Parathyroid adenoma (tissue), 2 donors: ENCODE data around the gene ZSCAN22.

Experiments used
- H2AFZ ChIP-seq: fragments of 300-600 bp; sonication (generic); one replicate; pipeline ENCODE4 v1.7.0; 2017; ENCODE audit warnings: antibody characterized with exemption, mild to moderate bottlenecking
- H3K27ac ChIP-seq: fragments of 300-600 bp; sonication (generic); one replicate; pipeline ENCODE4 v1.7.0; 2017
- H3K27me3 ChIP-seq: fragments of 300-600 bp; sonication (generic); one replicate; pipeline ENCODE4 v1.7.0; 2017; ENCODE audit warnings: low read length; ENCODE audit not compliant: control insufficient read depth, insufficient read depth
- H3K36me3 ChIP-seq: fragments of 300-600 bp; sonication (generic); one replicate; pipeline ENCODE4 v1.7.0; 2017; ENCODE audit warnings: low read length; ENCODE audit not compliant: control insufficient read depth, insufficient read depth
- H3K4me1 ChIP-seq: fragments of 300-600 bp; sonication (generic); one replicate; pipeline ENCODE4 v1.7.0; 2017; ENCODE audit warnings: control low read depth
- H3K4me2 ChIP-seq: fragments of 300-600 bp; sonication (generic); one replicate; pipeline ENCODE4 v1.7.0; 2017; ENCODE audit warnings: low read length
- H3K4me3 ChIP-seq: fragments of 300-600 bp; sonication (generic); one replicate; pipeline ENCODE4 v1.7.0; 2017; ENCODE audit warnings: low read depth, low read length
- H3K79me2 ChIP-seq: fragments of 300-600 bp; sonication (generic); one replicate; pipeline ENCODE4 v1.7.0; 2017; ENCODE audit warnings: control low read depth
- H3K9ac ChIP-seq: fragments of 300-600 bp; sonication (generic); one replicate; pipeline ENCODE4 v1.7.0; 2017; ENCODE audit warnings: mild to moderate bottlenecking
- H3K9me3 ChIP-seq: fragments of 300-600 bp; sonication (generic); one replicate; pipeline ENCODE4 v1.7.0; 2017; ENCODE audit warnings: low read length; ENCODE audit not compliant: control insufficient read depth
- TF ChIP-seq, protein P1 (sequence below): fragments of 300-600 bp; sonication (generic); IDR thresholded peaks from one replicate; pipeline ENCODE4 v1.7.0; 2017; ENCODE audit warnings: antibody characterized with exemption, mild to moderate bottlenecking
- donor health status: primary hyperparathyroidism.

ZSCAN22 gene

DNA sequence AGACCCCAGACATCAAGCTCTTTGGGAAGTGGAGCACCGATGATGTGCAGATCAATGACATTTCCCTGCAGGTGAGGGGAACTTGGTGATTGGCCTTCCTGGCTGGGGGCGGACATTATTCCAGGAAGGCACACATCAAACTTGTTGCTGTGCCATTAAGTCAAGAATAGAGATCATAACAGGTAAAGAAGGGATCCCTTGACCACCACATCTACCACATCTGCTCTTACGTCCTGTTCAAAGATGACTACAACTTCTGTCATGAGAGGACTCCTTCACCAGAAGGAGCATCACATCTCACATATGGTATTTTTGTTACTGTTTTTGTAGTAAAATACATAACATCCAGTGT lies 61.4 kb downstream of the ZSCAN22 start:
- Histone ChIP-seq H3K4me1 (peaks cover 19% of the 10 kb centered on the region), H3K4me3 (peak overlapping the region; percentile 91), H3K27ac (no peak overlapping the region)

More for the DNA sequence above, 61.4 kb downstream of the ZSCAN22 start:
- Histone ChIP-seq H3K79me2 (peaks cover 14% of the 10 kb centered on the region), H2AFZ (no peak overlapping the region), H3K9ac (no peak overlapping the region), H3K4me2 (peak overlapping the region; percentile 99), H3K9me3 (no peaks in the 10 kb centered on the region), H3K36me3 (no peaks in the 10 kb centered on the region), H3K27me3 (no peaks in the 10 kb centered on the region)
- TF ChIP-seq, protein P1, sequence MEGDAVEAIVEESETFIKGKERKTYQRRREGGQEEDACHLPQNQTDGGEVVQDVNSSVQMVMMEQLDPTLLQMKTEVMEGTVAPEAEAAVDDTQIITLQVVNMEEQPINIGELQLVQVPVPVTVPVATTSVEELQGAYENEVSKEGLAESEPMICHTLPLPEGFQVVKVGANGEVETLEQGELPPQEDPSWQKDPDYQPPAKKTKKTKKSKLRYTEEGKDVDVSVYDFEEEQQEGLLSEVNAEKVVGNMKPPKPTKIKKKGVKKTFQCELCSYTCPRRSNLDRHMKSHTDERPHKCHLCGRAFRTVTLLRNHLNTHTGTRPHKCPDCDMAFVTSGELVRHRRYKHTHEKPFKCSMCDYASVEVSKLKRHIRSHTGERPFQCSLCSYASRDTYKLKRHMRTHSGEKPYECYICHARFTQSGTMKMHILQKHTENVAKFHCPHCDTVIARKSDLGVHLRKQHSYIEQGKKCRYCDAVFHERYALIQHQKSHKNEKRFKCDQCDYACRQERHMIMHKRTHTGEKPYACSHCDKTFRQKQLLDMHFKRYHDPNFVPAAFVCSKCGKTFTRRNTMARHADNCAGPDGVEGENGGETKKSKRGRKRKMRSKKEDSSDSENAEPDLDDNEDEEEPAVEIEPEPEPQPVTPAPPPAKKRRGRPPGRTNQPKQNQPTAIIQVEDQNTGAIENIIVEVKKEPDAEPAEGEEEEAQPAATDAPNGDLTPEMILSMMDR, result no peak
